Thyroid gland (tissue), 4 donors: Measurements from ENCODE around the gene PAEP.

Source experiments
- POLR2A ChIP-seq, 2 donors: fragments of 450-650 bp; IDR thresholded peaks; one replicate each; pipeline ENCODE4 v1.6.1; 2017; ENCODE audit warnings: antibody characterized with exemption in 2 of 2, mild to moderate bottlenecking in 2 of 2, moderate library complexity in 1 of 2
- TF ChIP-seq, protein P1 (sequence below), 6 experiments: fragments of 200-600 bp in 3 of 6; fragments of 450-650 bp in 3 of 6; sonication (generic) in 3 of 6; IDR thresholded peaks; one replicate each; pipeline ENCODE4 v1.5.1; 2016 to 2019; ENCODE audit warnings: antibody characterized with exemption in 6 of 6, mild to moderate bottlenecking in 2 of 6, inconsistent platforms in 1 of 6, moderate library complexity in 1 of 6

GRCh38 chr9:135551456-135551855 lies 10.1 kb upstream of the PAEP start:
- TF ChIP-seq, protein P1, sequence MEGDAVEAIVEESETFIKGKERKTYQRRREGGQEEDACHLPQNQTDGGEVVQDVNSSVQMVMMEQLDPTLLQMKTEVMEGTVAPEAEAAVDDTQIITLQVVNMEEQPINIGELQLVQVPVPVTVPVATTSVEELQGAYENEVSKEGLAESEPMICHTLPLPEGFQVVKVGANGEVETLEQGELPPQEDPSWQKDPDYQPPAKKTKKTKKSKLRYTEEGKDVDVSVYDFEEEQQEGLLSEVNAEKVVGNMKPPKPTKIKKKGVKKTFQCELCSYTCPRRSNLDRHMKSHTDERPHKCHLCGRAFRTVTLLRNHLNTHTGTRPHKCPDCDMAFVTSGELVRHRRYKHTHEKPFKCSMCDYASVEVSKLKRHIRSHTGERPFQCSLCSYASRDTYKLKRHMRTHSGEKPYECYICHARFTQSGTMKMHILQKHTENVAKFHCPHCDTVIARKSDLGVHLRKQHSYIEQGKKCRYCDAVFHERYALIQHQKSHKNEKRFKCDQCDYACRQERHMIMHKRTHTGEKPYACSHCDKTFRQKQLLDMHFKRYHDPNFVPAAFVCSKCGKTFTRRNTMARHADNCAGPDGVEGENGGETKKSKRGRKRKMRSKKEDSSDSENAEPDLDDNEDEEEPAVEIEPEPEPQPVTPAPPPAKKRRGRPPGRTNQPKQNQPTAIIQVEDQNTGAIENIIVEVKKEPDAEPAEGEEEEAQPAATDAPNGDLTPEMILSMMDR (IDR thresholded peaks at IDR 0.05), result no peak
- no peak for TF ChIP-seq POLR2A (IDR thresholded peaks at IDR 0.05)
